Right atrium auricular region (tissue), 2 donors: Measurements from ENCODE around the gene RPS6KA1. TPM values are rescaled to one million over a fixed set of nuclear protein-coding genes. Genes with fewer than 3 reads are reported as not detected.
A peak's percentile ranks its signal among the peaks of the same experiment; 100 is the strongest.

Experiments used
- DNase-seq: peaks from one replicate; pipeline ENCODE4 v3.0.0-alpha.2; 2019; ENCODE audit warnings: low spot score
- H3K27ac ChIP-seq, 2 donors: fragments of 200-600 bp; sonication (generic); 1 replicate in 1 of 2; 2 replicates in 1 of 2; pipeline ENCODE4 v1.5.1; 2016 to 2019
- H3K27me3 ChIP-seq, 2 donors: fragments of 200-600 bp; sonication (generic); one replicate each; pipeline versions ENCODE4 v1.5.1 to v1.6.0; 2017 to 2019
- H3K36me3 ChIP-seq: fragments of 200-600 bp; sonication (generic); one replicate; pipeline ENCODE4 v1.5.1; 2016
- H3K4me1 ChIP-seq, 2 donors: fragments of 200-600 bp; sonication (generic); one replicate each; pipeline versions ENCODE4 v1.5.1 to v1.6.0; 2017 to 2019
- H3K4me3 ChIP-seq, 2 donors: fragments of 200-600 bp; sonication (generic); 1 replicate in 1 of 2; 2 replicates in 1 of 2; pipeline ENCODE4 v1.5.1; 2017 to 2019; ENCODE audit warnings: mild to moderate bottlenecking in 1 of 2, moderate library complexity in 1 of 2
- H3K9me3 ChIP-seq, 2 donors: fragments of 200-600 bp; sonication (generic); one replicate each; pipeline ENCODE4 v1.5.1; 2019
- total RNA-seq, 2 donors: library from RNA; depleted of rRNA; stranded (reverse); fragments of >200 nt; gene quantifications; one replicate each; pipeline ENCODE4 v1.1.0, GENCODE V29; 2016
- TF ChIP-seq, protein P1 (sequence below), 2 donors: fragments of 200-600 bp; sonication (generic); IDR thresholded peaks; one replicate each; pipeline ENCODE4 v1.5.1; 2019; ENCODE audit warnings: antibody characterized with exemption in 2 of 2

The RPS6KA1 gene
- total RNA-seq, 2 donors from 2014 or later = 1.8 to 6.9 TPM

DNA sequence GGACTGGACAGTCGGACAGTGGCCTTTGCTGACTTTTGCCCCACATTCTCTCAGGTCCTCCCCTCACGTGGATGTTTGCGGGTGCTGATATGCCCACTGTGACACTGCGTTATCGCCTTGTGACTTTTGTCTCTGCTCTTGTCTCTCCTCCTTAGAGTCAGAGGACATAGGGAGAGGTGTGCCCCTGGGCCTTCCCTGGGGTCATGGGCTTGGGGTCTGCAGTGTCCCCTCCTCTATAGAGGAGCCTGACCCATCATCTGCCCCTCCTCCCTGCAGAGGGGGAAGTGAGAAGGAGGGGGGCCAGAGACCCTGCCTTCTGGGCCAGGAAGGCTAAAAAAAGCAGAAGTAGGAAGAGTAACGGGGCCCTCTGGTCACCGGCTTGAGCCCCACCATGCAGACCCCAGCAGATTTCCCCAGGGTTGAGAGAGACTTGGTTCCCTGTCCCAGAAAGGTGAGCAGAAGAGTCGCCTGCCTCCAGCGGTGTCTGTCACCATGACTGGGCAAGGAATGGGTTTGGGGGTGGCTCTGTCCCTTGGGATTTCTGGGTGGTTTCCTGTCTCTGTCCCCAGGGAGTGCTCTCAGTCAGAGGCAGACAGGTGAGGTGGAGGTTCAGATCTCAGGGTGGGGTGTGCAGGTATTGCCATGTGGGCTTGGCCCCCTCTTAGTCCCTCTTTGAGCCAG is 13.3 kb downstream of the RPS6KA1 start:
- H3K36me3 ChIP-seq = no peaks in the 10 kb centered on the region
- no peaks in the 10 kb centered on the region for H3K9me3 ChIP-seq
- peaks cover 0 to 14% of the 10 kb centered on the region in 2 donors for H3K4me1 ChIP-seq
- H3K27ac ChIP-seq = peak overlapping the region; percentile 55 to 61
- TF ChIP-seq, protein P1, sequence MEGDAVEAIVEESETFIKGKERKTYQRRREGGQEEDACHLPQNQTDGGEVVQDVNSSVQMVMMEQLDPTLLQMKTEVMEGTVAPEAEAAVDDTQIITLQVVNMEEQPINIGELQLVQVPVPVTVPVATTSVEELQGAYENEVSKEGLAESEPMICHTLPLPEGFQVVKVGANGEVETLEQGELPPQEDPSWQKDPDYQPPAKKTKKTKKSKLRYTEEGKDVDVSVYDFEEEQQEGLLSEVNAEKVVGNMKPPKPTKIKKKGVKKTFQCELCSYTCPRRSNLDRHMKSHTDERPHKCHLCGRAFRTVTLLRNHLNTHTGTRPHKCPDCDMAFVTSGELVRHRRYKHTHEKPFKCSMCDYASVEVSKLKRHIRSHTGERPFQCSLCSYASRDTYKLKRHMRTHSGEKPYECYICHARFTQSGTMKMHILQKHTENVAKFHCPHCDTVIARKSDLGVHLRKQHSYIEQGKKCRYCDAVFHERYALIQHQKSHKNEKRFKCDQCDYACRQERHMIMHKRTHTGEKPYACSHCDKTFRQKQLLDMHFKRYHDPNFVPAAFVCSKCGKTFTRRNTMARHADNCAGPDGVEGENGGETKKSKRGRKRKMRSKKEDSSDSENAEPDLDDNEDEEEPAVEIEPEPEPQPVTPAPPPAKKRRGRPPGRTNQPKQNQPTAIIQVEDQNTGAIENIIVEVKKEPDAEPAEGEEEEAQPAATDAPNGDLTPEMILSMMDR (IDR thresholded peaks at IDR 0.05) = no peak
- no peak overlapping the region for H3K4me3 ChIP-seq
- no peaks in the 10 kb centered on the region for H3K27me3 ChIP-seq
- no peak for DNase-seq

DNA sequence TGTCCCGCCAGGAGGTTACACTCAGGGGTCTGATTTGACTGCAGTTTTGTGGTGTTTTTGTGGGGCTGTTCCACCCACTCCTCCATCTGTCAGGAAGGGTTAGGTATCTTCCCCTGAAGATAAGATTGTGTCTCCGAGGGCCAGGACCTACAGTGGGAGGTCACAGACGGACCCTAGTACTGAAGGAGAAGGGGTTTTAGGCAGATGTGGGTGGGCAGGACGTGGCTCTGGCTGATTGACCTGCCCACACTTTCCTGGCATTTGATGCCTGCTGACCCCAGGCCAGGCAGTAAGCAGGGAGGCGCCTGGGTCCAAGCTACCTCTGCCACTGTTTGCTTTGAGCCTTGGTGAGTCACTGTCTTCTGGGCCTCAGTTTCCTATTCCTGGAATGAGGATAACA is 13.9 kb downstream of the RPS6KA1 start:
- Histone ChIP-seq H3K4me1 (peaks cover 0 to 14% of the 10 kb centered on the region in 2 donors), H3K4me3 (no peak overlapping the region), H3K27me3 (no peaks in the 10 kb centered on the region), H3K27ac (peak overlapping the region; percentile 55 to 61), H3K9me3 (no peaks in the 10 kb centered on the region), H3K36me3 (no peaks in the 10 kb centered on the region)
- TF ChIP-seq, protein P1 (IDR thresholded peaks at IDR 0.05) = no peak
- DNase-seq = no peak

DNA sequence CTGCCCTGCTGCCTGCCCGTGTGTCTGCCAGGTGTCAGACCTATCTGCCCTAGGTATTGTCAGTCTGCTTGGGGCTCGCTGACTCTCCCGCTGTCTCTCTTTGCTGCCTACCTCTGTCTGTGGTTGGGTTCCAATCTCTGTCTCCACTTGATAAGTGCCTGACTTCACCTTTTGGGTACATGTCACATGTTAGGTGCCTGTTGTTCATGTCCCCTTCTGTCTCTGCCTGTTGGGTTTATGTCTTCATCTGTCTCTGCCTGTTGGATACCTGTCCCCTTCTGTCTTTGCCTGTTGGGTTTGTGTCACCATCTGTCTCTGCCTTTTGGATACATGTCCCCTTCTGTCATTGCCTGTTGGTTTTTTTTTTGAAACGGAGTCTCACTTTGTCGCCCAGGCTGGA is 14.6 kb downstream of the RPS6KA1 start:
- Histone ChIP-seq H3K4me1 (peaks cover 0 to 14% of the 10 kb centered on the region in 2 donors), H3K4me3 (no peak overlapping the region), H3K27ac (no peak overlapping the region), H3K36me3 (no peaks in the 10 kb centered on the region), H3K27me3 (no peaks in the 10 kb centered on the region), H3K9me3 (no peaks in the 10 kb centered on the region)
- DNase-seq = no peak
- TF ChIP-seq, protein P1 (IDR thresholded peaks at IDR 0.05) = no peak

DNA sequence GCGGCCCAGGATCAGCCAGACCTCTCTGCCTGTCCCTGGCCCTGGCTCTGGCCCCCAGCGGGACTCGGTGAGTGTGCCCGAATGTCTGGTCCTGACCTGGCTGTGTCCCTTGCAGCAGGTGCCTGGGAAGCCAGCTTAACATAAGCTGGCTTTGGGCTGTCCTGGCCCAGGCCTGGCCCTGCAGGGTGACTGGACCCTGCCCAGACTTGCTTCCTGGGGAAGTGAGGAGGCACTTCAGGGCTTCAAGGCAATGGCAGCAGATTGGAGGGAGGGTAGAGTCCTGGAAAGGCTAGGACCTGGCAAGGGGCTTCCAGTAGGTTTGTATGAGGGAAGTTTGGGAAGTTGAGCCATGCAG is 16.4 kb downstream of the RPS6KA1 start:
- peak overlapping the region in 1 of 2 donors; percentile 31 for H3K4me3 ChIP-seq
- H3K27me3 ChIP-seq = no peaks in the 10 kb centered on the region
- H3K9me3 ChIP-seq = no peaks in the 10 kb centered on the region
- H3K27ac ChIP-seq = no peak overlapping the region
- peaks cover 0 to 14% of the 10 kb centered on the region in 2 donors for H3K4me1 ChIP-seq
- TF ChIP-seq, protein P1 (IDR thresholded peaks at IDR 0.05) = no peak
- H3K36me3 ChIP-seq = no peaks in the 10 kb centered on the region
- no peak for DNase-seq

DNA sequence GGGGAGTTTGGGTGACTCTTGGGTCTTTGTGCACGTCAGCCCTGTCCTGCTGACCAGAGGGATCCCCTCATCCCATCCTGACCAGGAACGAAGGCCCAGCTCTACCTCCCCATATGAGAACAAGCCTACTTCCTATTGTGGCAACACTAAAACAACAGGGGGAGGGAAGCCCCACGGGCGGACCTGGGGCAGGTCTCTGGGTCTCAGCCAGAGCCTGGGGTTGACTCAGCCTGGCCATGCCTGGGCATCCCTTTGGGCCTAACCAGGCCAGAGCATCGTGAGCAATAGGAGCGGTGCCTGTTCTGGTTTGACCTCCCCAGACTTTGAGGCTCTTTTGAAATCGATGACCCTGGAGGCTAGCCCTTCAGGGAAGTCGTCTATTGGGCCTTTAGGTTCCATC is 16.8 kb downstream of the RPS6KA1 start:
- Histone ChIP-seq H3K9me3 (no peaks in the 10 kb centered on the region), H3K27ac (no peak overlapping the region), H3K4me3 (peak overlapping the region in 1 of 2 donors; percentile 31), H3K36me3 (no peaks in the 10 kb centered on the region), H3K4me1 (peaks cover 0 to 14% of the 10 kb centered on the region in 2 donors), H3K27me3 (no peaks in the 10 kb centered on the region)
- TF ChIP-seq, protein P1 (IDR thresholded peaks at IDR 0.05) = no peak
- DNase-seq = no peak

DNA sequence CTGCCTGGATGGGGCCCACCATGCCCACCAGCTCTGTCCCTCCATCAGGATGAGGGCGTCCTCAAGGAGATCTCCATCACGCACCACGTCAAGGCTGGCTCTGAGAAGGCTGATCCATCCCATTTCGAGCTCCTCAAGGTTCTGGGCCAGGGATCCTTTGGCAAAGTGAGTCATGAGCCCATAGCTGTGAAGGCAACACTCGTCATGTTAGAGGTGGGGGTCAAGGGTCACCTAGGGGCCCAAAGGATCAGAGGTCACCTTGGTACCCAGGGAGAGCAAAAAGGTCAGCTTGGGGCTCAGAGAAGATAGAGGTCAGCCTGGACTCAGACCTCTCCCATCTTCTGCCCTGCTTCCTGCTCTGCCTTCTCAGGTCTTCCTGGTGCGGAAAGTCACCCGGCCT is 17.3 kb downstream of the RPS6KA1 start:
- H3K36me3 ChIP-seq = no peaks in the 10 kb centered on the region
- TF ChIP-seq, protein P1 (IDR thresholded peaks at IDR 0.05) = no peak
- no peak for DNase-seq
- no peaks in the 10 kb centered on the region for H3K27me3 ChIP-seq
- H3K4me3 ChIP-seq = no peak overlapping the region
- H3K9me3 ChIP-seq = no peaks in the 10 kb centered on the region
- H3K4me1 ChIP-seq = peaks cover 0 to 10% of the 10 kb centered on the region in 2 donors
- no peak overlapping the region for H3K27ac ChIP-seq
